GM19324 (cell line): ENCODE measurements around the gene MTPN.

ENCODE experiments used
- ATAC-seq: cut with Tn5 transposase; IDR thresholded peaks from one replicate; pipeline ENCODE4 v1.9.1; 2021; ENCODE audit warnings: mild to moderate bottlenecking, moderate library complexity; ENCODE audit not compliant: unreplicated experiment, low FRiP score

MTPN gene

DNA sequence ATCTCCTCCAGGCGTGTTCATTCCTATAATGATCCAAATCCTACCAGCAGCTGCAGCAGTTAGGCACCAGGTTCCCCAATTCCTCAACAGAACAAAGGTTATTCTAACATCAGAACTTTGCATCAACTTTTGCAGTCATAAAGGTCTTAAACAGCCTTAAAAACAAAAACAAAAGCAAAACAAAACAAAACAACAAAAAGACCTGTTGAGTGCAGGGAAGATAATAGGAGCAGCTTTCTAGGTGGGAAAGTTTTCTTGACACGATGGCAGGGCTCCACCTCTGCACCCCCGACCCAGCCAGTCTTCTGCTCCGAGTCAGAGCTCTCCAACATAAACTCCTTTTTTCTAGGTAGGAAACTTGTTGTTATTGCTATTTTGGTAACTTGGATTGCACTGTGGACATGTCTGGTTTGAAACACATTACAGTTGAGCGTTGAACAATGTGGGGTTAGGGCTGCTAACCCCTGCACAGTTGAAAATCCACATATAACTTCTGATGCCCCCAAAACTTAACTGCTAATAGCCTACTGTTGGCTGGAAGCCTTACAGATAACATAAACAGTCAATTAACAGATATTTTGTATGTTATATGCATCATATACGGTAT is 77.6 kb downstream of the MTPN start:
- ATAC-seq = no peak

DNA sequence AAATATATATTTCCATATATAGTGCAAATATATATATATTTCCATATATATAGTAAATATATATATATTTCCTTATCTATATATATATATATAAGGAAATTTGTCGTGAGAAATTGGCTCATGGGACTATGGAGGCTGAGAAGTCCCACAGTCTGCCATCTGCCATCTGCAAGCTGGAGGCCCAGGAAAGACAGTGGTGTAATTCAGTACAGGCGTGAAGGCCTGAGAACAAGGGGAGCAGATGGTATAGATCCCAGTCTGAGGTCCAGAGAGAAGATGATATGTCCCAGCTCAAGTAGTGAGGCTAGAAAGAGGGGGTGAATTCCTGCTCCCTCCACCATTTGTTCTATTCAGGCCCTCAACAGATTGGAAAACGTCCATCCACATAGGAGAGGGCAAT is 78.9 kb downstream of the MTPN start:
- ATAC-seq = no peak

DNA sequence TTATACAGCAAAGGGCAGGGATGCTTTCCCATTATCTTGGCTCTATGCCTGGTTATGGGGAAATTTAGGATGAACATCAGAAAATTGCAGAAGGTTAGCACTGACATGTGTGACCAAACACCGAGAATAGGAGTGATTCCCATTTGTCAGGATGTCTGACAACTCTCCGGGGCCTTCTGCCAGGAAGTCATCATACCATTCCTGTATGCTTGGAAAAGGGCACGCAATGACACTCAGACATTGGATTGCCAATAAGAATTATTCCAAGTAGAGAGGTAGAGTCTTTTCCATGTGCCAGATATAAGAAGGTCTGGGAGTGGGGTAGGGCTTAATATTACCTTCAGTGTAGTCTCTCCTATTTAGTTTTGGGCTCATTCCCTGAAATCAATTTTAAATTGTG is 82.3 kb downstream of the MTPN start:
- ATAC-seq = no peak

DNA sequence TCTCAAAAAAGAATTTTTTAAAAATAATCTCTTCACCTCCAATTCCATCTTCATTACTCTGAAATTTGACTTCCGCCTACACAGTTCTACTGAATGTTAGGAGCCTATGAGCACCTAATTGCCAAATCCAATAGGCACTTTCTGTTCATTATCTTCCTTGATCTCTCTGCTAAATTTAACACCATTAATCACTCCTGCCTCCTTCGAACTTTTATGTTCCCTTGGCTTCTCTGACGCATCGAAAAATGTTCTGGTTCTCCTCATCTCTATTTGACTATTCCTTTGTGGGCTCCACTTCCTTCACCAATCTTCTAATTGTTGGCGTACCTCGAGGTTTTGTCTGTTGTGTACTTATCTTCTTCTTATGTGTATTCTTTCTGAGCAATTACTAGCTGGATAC is 87.3 kb downstream of the MTPN start:
- no peak for ATAC-seq

DNA sequence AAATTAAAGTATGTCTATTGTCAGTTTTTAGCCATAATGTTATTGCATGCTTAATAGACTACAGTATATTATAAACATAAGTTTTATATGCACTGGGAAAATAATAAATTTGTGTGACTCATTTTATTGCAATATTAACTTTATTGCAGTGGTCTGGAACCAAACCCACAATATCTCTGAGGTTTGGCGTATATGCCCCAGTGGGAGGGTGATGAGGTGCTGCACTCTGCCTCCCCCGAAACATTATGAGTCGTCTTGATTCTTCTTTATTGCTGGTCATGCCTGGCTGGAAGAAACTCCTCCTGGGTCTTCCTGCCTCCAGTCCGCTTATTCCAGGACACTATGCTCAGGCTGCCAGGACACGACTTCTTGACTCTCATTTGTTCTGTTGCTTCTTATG is 88.4 kb downstream of the MTPN start:
- no peak for ATAC-seq

DNA sequence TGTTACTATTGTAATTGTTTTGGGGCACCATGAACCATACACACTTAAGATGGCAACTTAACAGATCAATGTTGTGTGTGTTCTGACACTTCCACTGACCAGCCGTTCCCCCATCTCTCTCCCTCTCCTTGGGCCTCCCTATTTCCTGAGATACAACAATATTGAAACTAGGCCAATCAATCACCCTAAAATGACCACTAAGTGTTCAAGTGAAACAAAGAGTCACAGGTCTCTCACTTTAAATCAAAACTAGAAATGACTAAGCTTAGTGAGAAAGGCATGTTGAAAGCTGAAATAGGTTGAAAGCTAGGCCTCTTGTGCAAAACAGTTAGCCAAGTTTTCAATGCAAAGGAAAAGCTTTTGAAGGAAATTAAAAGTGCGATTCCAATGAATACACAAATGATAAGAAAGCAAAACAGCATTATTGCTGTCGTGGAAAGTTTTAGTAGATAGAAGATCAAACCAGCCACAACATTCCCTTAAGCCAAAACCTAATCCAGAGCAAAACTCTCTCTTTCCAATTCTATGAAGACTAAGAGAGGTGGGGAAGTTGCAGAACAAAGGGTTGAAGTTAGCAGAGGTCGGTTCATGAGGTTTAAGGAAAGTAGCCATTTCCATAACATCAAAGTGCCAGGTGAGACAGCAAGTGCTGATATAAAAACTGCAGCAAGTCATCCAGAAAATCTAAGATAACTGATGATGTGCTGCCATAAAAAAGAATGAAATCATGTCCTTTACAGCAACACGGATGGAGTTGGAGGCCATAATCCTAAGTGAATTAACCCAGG is 90.6 kb downstream of the MTPN start:
- ATAC-seq = no peak

DNA sequence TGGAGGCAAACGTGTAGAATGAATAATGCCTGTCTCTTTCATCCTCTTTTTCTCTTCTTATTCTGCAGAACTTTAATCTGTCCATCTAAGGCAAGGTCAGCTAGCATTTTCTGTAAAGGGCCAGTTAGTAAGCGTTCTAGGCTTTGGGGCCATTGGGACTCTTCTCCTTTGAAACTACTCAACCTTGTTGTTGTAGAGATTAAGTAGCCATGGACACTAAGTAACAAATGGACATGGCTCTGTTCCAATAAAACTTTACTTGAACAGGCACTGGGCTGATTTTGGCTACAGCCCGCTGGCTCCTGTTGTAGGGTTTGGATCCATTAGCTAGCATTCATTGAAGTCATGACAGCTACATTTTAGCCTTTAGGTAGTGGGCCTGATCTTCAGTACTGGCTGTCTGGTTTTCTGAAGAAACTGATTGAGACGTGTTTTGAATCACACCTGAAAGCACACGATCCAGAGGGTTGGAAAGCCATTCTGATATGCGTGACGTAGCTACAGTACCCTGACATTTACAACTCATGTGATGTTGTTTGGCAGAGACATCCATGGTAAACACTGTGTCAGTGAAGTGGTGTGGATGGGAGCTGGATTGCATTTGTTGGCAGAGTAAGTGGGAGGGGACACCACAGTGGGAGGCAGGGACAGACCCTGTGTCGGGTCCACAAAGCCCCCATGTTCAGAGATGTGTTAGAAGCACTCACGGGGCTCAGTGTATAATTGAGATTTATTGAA is 92.5 kb downstream of the MTPN start:
- ATAC-seq = no peak

DNA sequence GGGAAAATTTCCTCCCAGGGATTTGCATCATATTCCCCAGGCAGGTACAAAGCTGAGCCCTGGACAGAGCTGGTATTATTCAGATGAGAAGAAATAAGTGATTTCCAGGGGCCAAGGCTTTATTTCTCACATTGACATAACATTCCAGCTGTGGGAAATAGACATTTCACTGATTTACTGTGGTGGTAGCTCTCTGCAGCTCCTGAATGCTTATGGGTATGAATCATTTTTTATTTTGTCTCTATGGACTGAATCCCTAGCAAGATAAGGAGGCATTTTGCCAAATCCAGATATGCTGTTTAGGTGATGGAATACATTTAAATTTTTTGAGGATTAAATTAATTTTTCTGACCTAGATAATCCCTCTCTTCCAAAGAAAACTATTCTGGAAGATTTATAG is 97.9 kb downstream of the MTPN start:
- ATAC-seq = no peak

DNA sequence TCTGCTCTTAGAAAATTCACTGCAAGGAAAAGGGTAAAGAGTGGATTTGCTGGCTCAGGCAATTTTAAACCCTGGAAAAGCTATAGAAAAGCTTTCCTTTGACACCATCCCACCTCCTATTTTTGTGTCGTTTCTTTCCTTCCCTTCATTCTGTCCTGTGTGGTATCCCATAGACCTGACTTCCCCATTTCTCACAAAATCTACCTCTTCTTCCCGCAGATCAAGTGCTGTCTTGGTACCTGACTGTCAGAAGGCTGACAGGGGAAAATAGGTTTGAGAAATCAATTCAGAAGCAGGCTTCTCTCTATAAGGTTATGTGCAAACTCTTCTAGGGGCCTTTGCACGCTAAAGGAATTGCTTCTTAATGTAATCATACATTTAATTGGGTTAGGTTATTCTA is 98.9 kb downstream of the MTPN start:
- no peak for ATAC-seq

DNA sequence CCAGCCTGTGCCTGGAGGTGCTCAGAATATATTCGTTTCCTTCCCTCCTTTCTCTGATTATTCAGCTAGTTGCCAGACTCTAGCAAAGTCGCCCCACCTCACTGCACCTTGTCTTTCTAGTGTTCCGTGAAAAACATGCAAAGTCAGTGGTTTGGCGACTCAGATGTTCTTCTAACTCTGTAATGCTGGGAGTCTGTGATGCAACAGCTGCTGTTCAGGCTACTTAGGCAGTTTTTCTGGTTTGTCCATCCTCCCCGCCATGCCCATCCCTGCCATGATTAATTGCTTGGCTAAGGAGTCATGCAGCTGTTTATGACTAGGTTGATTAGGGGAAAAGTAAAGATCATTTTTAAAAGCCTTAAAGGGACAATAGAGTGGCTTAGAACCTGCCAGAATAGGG is 99.4 kb downstream of the MTPN start:
- ATAC-seq = no peak
